Activated T-cell treated with anti-CD3 and anti-CD28 coated beads, Interleukin-2, amount 50 U/mL, for 24 hours (primary cell): Measurements from ENCODE around the gene CMTM6.
A peak's percentile ranks its signal among the peaks of the same experiment; 100 is the strongest.
"Not testable (repeated sequence)": the region's sequence is repeated elsewhere in the genome, so short reads cannot be mapped to it uniquely, and the experiment has no call there.

Experiments
- DNase-seq: peaks from one replicate; pipeline ENCODE4 v3.0.0-alpha.2; 2020
- H3K27ac Mint-ChIP-seq: 2 replicates; pipeline ENCODE4 v1.8.0; 2020; ENCODE audit warnings: mild to moderate bottlenecking, mixed read lengths
- H3K27me3 Mint-ChIP-seq: 2 replicates; pipeline ENCODE4 v1.8.0; 2020; ENCODE audit warnings: mixed read lengths
- H3K36me3 Mint-ChIP-seq: 2 replicates; pipeline ENCODE4 v1.8.0; 2020; ENCODE audit warnings: low read depth, mixed read lengths
- H3K4me1 Mint-ChIP-seq: 2 replicates; pipeline ENCODE4 v1.8.0; 2020; ENCODE audit warnings: low read depth, mixed read lengths
- H3K4me3 Mint-ChIP-seq: 2 replicates; pipeline ENCODE4 v1.8.0; 2020; ENCODE audit warnings: mild to moderate bottlenecking, moderate library complexity, mixed read lengths
- H3K9me3 Mint-ChIP-seq: 2 replicates; pipeline ENCODE4 v1.8.0; 2020; ENCODE audit warnings: mixed read lengths

CMTM6 gene

GRCh38 chr3:32502118-32502945 is at the start of gene CMTM6:
TSS of gene CMTM6 (minus strand) at chr3:32502852. CDS start at chr3:32502745, 107 bp downstream.
- H3K27me3 Mint-ChIP-seq, result no peaks in the 10 kb centered on the region
- H3K36me3 Mint-ChIP-seq, result peaks cover 32% of the 10 kb centered on the region
- H3K4me1 Mint-ChIP-seq, result peaks cover 41% of the 10 kb centered on the region
- peak within 1 kb of the TSS; percentile 94 for H3K4me3 Mint-ChIP-seq
- peak; percentile 84 for DNase-seq
- no peaks in the 10 kb centered on the region for H3K9me3 Mint-ChIP-seq
- peak within 1 kb of the TSS; percentile 91 for H3K27ac Mint-ChIP-seq

GRCh38 chr3:32552013-32552412 is 49.4 kb upstream of the CMTM6 start:
- H3K36me3 Mint-ChIP-seq, result peaks cover 3% of the 10 kb centered on the region
- no peaks in the 10 kb centered on the region for H3K27me3 Mint-ChIP-seq
- no peak overlapping the region for H3K27ac Mint-ChIP-seq
- H3K9me3 Mint-ChIP-seq, result no peaks in the 10 kb centered on the region
- DNase-seq, result no peak
- peaks cover 53% of the 10 kb centered on the region for H3K4me1 Mint-ChIP-seq
- no peak overlapping the region for H3K4me3 Mint-ChIP-seq

- no peaks in the 10 kb centered on the region for H3K9me3 Mint-ChIP-seq
These were observed 48.8 kb upstream of the CMTM6 start for GRCh38 chr3:32551496-32551895.

GRCh38 chr3:32551087-32551486 is 48.4 kb upstream of the CMTM6 start:
- H3K27ac Mint-ChIP-seq, result peak overlapping the region; percentile 3
- H3K9me3 Mint-ChIP-seq, result no peaks in the 10 kb centered on the region
- DNase-seq, result no peak
- no peak overlapping the region for H3K4me3 Mint-ChIP-seq
- H3K36me3 Mint-ChIP-seq, result peaks cover 4% of the 10 kb centered on the region
- H3K27me3 Mint-ChIP-seq, result no peaks in the 10 kb centered on the region
- H3K4me1 Mint-ChIP-seq, result peaks cover 48% of the 10 kb centered on the region

More at GRCh38 chr3:32551496-32551895, 48.8 kb upstream of the CMTM6 start:
- Mint-ChIP-seq H3K27me3 (no peaks in the 10 kb centered on the region), H3K4me3 (no peak overlapping the region), H3K27ac (no peak overlapping the region), H3K4me1 (peaks cover 50% of the 10 kb centered on the region), H3K36me3 (peaks cover 1% of the 10 kb centered on the region)
- DNase-seq, result no peak

- Mint-ChIP-seq H3K27me3 (no peaks in the 10 kb centered on the region), H3K27ac (no peak overlapping the region), H3K4me1 (peaks cover 32% of the 10 kb centered on the region), H3K36me3 (peaks cover 44% of the 10 kb centered on the region), H3K4me3 (no peak overlapping the region), H3K9me3 (no peaks in the 10 kb centered on the region)
- DNase-seq, result no peak
These were observed 42.7 kb upstream of the CMTM6 start for GRCh38 chr3:32545305-32545704.

- Mint-ChIP-seq H3K4me3 (no peak overlapping the region), H3K9me3 (no peaks in the 10 kb centered on the region), H3K27me3 (no peaks in the 10 kb centered on the region), H3K36me3 (peaks cover 44% of the 10 kb centered on the region), H3K27ac (no peak overlapping the region), H3K4me1 (peaks cover 32% of the 10 kb centered on the region)
- no peak for DNase-seq
These were observed 42.2 kb upstream of the CMTM6 start for GRCh38 chr3:32544894-32545293.

GRCh38 chr3:32542807-32543206 is 40.2 kb upstream of the CMTM6 start:
- no peaks in the 10 kb centered on the region for H3K9me3 Mint-ChIP-seq
- peaks cover 27% of the 10 kb centered on the region for H3K4me1 Mint-ChIP-seq
- H3K4me3 Mint-ChIP-seq, result no peak overlapping the region
- DNase-seq, result no peak
- no peaks in the 10 kb centered on the region for H3K27me3 Mint-ChIP-seq
- no peak overlapping the region for H3K27ac Mint-ChIP-seq
- peaks cover 54% of the 10 kb centered on the region for H3K36me3 Mint-ChIP-seq

- no peak for DNase-seq
- Mint-ChIP-seq H3K27ac (no peak overlapping the region), H3K27me3 (no peaks in the 10 kb centered on the region), H3K4me3 (no peak overlapping the region), H3K4me1 (peaks cover 18% of the 10 kb centered on the region), H3K36me3 (peaks cover 62% of the 10 kb centered on the region), H3K9me3 (no peaks in the 10 kb centered on the region)
These were observed 38.2 kb upstream of the CMTM6 start for GRCh38 chr3:32540899-32541298.

- Mint-ChIP-seq H3K27ac (no peak overlapping the region), H3K9me3 (no peaks in the 10 kb centered on the region), H3K36me3 (peaks cover 81% of the 10 kb centered on the region), H3K4me3 (no peak overlapping the region), H3K27me3 (no peaks in the 10 kb centered on the region), H3K4me1 (peaks cover 8% of the 10 kb centered on the region)
- DNase-seq, result no peak
These were observed 29.8 kb upstream of the CMTM6 start for GRCh38 chr3:32532434-32532833.

GRCh38 chr3:32531010-32531647 is 28.5 kb upstream of the CMTM6 start:
- DNase-seq, result no peak
- Mint-ChIP-seq H3K4me1 (peaks cover 8% of the 10 kb centered on the region), H3K27ac (peak overlapping the region; percentile 80), H3K36me3 (peaks cover 84% of the 10 kb centered on the region), H3K4me3 (no peak overlapping the region), H3K27me3 (no peaks in the 10 kb centered on the region), H3K9me3 (no peaks in the 10 kb centered on the region)

- Mint-ChIP-seq H3K4me3 (no peak overlapping the region), H3K9me3 (no peaks in the 10 kb centered on the region), H3K27ac (no peak overlapping the region), H3K4me1 (no peaks in the 10 kb centered on the region), H3K27me3 (no peaks in the 10 kb centered on the region), H3K36me3 (peaks cover 60% of the 10 kb centered on the region)
- DNase-seq, result no peak
These were observed 23.1 kb upstream of the CMTM6 start for GRCh38 chr3:32525720-32526119.

- H3K4me1 Mint-ChIP-seq, result peaks cover 1% of the 10 kb centered on the region
- H3K36me3 Mint-ChIP-seq, result peaks cover 45% of the 10 kb centered on the region
- no peaks in the 10 kb centered on the region for H3K9me3 Mint-ChIP-seq
- no peak overlapping the region for H3K27ac Mint-ChIP-seq
- no peak for DNase-seq
- no peak overlapping the region for H3K4me3 Mint-ChIP-seq
- no peaks in the 10 kb centered on the region for H3K27me3 Mint-ChIP-seq
These were observed 20.0 kb upstream of the CMTM6 start for GRCh38 chr3:32522682-32523081.

GRCh38 chr3:32518921-32519320 is 16.3 kb upstream of the CMTM6 start:
- not testable (repeated sequence) for H3K27me3 Mint-ChIP-seq, H3K4me3 Mint-ChIP-seq, H3K9me3 Mint-ChIP-seq, DNase-seq, H3K4me1 Mint-ChIP-seq
- peak overlapping the region; percentile 47 for H3K27ac Mint-ChIP-seq
- H3K36me3 Mint-ChIP-seq, result peaks cover 15% of the 10 kb centered on the region

GRCh38 chr3:32516751-32517150 is 14.1 kb upstream of the CMTM6 start:
- not testable (repeated sequence) for H3K27me3 Mint-ChIP-seq, H3K9me3 Mint-ChIP-seq, DNase-seq, H3K4me1 Mint-ChIP-seq, H3K4me3 Mint-ChIP-seq
- peak overlapping the region; percentile 29 for H3K27ac Mint-ChIP-seq
- H3K36me3 Mint-ChIP-seq, result peaks cover 12% of the 10 kb centered on the region

GRCh38 chr3:32511005-32511404 is 8.4 kb upstream of the CMTM6 start:
- Mint-ChIP-seq H3K4me3 (no peak overlapping the region), H3K27ac (no peak overlapping the region), H3K36me3 (no peaks in the 10 kb centered on the region), H3K4me1 (no peaks in the 10 kb centered on the region), H3K27me3 (no peaks in the 10 kb centered on the region), H3K9me3 (no peaks in the 10 kb centered on the region)
- DNase-seq, result no peak
